NCI-H146 (cell line): ENCODE measurements around the gene SEMA3C.

ENCODE experiments used
- DNase-seq: peaks from one replicate; lab custom pipeline; 2025; lab: John Stamatoyannopoulos, UW

The SEMA3C gene

DNA sequence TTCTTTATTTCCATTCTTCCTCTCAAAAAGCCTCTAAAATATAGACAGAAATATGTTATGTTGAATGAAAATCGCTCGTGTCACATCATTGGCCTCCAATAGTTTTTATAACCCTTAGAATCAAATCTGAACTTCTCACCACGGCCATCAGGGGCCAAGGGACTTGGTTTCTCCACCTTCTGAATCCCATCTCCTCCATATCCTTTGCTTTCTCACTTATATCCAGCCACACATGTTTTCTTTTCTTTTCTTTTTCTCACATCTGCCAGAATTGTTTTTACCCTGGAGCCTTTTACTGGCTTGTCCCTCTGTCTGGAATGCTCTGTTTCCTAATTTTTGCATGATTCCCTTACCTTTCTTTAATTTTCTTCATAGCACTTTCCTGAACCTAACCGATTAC, 184.8 kb downstream of the SEMA3C start:
- no peak for DNase-seq

DNA sequence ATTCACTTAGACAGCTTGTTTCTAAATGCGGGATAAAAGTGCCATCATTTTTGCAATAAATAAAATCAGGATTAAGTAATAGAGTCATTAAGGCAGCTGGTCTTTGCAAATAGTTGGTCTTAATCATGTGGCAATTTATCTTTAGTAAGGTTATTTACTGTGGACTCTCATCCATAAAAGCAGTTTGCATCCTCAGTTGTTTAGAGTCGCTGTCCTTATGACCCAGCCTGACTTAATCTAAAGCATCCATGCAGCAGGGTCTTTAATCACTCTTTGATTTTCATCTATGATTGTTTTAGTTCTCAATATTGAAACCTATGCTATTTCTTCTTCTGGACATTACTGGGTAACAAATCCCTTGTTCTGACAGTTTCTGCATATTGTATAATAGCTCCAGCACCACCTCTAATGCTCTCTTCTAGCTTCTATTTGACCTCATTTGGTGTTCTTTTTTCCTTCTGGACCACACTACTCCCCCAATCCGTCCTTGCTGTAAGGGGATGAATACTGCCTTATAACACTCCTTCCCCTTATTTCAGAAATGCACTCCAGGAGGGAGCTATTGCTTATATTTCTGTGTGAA, 185.4 kb downstream of the SEMA3C start:
- no peak for DNase-seq

DNA sequence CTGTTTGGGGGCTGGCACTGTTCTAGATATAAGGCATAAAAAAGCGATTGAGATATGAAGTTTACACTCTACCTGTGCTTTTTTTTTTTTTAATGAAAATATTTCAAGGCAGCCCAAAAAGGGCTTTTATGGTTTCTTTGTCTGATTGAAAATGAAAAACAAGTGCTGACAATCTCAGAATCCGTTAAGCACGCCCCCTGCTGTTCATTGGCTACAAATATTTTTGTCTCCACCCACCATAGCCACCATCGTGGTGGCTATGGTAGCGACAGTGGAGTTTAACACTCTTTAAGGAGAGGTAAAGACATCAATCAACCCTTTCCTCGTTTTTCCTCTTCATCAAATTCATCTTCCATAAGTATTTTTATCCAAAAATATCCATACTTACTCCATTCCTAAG, 186.2 kb downstream of the SEMA3C start:
- DNase-seq, result no peak

DNA sequence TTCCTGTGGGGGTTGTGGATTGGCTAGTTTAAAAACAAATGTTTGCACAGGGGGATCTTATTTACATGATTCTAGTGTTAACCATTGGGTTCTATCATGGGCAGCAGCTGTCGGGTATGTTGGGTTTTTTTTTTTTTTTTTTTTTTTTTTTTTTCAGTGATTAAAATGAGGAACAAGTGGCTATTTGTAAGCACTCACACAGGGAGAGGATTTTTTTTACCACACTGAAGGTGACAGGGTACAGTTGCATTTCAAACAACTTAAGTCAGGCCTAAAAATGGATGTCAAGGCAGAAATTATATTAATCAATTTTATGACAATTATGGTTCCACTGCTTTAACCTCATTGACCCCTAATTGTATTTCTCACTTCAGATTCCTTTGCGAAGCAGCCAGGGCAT, 187.6 kb downstream of the SEMA3C start:
- DNase-seq, result no peak

DNA sequence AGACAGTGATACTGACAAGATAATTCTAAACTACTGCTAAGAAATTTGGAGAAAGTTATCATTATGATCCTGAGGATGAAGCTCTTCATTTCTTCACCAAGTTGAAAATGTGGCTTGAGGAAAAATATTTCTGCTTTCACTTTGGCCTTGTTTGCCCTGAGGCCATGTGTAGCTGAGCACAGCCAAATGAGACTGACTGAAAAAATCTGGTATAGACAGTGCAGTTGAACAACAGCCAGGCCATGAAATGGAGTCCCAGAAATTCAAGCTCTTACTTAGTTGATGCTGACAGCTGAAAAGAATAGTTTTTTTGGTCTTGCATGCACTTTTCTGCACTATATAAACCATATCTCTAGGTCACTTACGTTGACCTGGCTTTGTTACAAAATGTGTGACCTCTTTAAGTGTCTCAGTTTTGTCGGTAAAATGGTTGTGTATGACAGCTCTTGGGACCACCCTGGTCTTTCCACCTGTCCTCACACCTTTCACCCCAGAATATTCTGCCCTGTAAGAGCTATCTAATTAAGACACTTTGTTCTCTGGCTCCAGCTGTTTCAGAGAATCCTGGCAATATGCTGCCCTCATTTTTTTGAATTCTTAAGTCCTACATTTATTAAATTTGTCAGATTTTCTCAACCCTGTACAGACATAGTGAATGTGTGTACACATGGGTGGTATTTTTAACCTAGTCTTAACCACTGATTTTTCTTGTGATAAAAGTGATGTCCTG, 189.1 kb downstream of the SEMA3C start:
- no peak for DNase-seq

DNA sequence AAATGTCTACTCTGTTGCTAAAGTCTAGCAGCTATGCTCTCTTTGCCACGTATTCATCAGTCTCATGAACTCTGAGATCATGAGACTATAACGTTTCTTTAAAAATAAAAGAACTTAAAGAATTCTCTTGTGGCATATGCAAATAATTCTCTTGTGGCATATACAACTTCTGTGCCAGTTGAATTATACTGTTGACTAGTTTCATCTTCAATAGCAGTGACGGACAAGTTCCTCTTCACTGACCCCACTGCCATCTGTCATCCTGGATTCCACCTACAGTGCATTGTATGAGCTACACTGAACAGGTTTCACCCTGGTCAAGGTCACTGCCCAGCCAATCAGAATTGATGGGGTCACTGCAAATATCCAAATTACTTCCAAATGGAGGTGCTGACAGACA, 192.2 kb downstream of the SEMA3C start:
- no peak for DNase-seq

DNA sequence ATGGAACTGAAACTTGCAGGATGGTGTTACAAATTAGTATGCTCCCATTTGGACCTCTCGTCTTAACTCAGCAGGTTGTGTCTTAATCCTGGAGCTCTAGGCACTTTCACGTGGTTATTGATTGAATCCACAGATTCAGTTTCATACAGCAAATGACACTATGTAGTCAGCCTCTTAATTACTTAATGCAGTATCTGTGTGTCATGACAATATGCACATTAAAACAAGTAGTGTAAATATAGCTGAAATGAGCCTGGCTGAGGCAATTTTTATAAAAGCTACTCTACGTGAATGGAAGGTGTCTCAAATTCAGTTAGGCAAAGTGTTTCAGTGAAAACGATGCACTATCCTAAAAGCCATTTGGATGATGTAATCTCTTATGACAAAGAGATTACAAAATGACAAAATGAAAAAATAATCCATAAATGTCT, 193.7 kb downstream of the SEMA3C start:
- no peak for DNase-seq

DNA sequence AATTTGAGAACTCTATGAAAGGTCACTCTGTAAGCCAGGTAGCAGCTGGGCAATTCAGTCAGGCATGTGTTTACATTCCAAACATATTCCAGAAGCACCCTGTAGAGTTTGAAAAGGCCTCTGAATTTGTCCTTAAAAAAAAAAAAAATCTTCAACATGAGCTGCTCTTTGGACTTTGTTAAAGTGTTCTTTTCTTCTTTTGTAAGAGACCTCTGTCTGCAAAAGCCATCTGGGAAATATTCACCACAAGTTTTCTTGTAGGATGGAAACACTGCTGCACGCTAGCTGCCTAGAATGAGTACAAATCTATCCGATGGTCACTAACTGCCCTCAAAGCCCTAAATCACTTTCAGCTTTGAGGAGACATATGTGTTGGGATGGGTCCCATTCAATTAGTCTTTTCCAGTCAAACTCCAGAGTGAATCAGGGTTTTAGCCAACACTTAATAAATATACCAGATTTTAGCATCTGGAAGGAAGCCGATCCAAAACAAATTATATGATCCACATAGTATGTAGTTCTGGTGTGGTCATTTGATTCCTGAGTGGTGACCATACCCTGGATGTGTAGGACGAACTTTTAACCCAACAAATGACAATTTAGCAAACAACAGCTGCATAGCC, 194.5 kb downstream of the SEMA3C start:
- DNase-seq, result no peak

DNA sequence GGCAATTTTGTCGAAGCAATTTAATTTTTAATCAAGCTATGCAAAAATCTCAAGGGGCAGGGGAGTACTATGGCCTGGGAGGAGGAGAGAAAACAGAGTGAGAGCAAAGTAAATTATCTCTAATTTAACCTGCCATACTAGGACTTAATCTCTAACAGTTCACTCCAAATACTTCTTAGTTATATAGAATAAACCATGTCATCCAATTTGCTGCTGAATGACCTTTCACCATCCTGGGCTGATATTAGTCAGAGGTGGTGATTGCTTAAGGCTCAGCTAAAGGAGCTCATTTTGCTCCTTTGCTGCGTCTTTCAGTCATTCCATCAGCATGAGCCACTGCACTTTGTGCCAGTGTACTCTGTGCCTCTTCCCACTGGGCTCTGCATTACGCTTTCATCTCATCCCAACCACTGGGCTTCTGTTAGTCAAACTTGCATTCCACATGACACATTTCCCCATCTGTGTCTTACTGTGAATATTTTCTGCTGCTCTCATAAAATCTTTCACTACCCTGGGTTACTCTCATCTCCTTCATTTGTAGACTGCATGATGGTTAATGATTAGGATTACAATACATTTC, 196.1 kb downstream of the SEMA3C start:
- no peak for DNase-seq

DNA sequence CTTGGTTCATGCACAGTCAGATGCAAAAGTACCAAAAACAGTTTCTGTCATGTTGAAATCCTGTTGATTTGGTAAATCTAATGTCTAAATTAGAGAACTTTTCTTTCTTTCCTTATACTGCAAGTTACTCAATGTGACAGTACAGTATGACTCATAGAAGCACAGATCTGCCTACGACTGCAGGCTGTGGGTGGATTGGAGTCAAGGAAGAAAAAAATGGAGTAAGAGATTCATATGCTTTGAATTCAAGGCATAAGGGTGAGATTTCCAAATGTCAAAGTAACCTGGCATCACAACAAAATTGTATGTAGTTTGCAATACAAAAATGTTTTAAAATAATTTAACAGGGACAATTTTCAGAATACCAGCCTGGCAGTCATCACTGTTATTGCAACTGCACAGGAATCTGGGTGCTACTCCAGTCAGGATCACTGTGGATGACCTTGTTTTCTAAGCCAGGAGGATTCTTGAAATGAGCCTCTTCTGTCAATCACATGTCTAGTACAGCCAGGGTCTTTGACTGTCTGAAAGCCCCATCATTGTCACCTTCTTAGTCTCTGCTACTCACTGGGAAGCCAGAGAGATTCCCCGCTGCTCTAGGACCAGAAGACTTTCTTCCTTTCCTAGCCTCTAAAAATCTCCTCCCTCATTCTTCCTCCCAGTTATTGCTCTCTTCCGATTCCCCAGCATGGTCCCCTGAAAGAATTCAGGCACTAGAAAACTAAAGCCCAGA, 196.8 kb downstream of the SEMA3C start:
- DNase-seq, result no peak

DNA sequence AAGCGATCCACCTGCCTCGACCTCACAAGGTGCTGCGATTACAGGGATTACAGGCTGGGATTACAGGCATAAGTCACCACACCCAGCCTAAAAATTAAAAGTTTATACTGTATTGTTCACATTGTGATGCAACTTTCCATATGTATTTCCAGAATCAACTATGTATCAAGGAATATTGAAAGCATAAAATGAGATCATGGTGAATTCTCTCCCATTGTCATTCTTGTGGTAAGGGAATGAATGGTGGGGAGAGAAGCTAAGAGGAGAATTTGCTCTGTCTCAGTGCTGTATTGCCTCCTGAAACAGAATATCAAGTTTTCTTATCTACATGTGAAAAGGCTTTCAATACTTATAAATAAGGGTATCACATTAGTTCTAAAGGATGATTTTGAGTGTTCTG, 198.7 kb downstream of the SEMA3C start:
- DNase-seq, result no peak

DNA sequence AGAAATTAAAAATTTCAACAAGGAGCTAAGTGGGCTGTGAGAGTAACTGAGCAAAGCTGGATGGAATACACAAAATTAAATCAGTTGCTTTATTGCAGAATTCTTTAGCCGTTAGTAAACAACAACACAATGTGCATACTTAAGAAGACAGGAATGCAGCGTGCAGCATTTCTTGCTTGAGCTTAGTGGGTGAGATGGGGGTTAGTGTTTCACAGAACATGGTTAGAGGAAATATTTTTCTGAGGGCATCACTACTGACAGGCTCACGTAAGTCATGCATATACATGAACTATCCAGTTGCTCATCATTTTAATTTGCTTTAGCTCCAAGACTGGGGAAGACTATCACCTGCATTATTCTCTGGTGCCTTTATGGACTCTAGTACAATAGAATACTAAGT, 199.6 kb downstream of the SEMA3C start:
- DNase-seq, result no peak

DNA sequence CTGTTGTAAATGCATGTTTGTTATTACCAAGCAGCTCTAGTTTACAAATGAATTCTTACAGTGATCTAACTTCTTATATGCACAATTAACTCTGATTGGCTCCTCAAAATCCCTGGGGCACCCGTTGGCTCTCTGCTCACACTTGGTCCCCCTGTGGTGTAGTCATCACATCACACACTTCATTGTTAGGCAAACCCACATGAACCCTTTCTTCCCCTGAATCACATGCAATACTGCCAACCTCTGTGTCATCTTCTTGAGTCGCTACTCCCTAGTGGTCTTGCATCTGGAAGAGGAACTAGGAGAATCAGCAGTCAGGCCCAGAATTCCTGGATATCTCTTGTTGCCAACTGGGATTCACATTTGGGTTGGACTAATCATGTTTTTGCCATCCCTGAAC, 207.3 kb downstream of the SEMA3C start:
- no peak for DNase-seq

DNA sequence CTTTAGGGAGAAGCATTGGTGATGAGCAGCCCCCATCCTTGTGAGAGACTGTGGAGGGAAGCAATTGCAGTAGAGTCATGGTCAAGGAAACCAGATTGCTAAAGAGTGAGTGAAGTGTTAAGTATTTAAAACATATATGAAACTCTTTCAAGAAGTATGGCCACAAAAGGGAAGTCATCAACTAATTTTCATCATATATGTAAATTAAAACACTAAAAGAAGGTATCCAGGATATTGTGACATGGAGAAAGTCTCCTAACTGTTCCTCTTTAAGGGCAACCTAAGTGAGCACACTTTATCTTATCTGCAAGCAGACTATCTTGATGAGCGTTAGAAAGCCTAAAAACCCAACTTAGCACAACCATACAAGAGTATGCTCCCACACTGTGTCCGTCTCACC, 210.7 kb downstream of the SEMA3C start:
- DNase-seq, result no peak

DNA sequence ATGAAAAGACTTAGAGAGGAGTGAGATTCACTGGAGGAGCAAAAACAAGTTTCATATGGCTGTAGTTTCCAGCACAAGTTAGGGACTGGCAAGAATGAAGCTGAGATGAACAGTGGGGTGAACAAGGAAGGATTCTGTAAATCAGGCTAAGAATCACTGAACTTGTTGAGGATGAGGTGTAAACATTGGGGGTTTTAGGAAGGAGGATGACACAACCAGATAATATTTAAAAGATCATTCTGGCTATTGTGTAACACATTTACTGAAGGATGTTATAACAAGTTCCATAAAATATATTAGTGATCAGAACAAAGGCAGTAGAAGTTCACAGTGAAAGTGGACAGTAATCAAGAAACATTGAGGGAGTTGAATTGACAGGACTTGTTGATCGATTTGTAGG, 211.5 kb downstream of the SEMA3C start:
- DNase-seq, result no peak

DNA sequence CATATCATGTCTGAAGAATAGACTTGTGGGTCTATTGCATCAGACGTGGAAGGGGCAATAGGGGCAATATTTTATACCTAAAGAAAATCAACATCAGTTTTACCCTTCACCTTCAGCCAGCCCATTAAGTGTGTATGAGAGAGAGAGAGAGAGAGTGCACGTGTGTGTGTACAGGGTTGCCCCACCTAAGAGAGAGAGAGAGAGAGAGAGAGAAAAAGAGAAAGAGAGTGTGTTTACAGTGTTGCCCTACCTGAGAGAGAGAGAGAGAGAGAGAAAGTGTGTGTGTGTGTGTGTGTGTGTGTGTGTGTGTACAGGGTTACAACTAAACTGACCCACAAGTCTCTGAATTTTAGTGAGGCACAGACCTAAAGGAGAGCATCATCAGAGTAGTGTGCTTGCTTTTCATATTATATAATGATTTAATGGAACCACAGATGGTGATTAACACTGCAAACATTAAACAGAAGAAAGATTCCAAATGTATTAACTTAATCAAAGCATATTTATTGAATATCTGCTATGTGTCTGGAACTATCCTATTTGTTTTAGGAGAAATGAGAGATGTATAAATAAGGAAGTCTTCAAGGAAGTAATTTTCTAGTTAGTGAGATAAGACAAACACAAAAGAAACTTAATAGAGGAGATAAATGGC, 213.6 kb downstream of the SEMA3C start:
- DNase-seq, result peak; percentile 20

DNA sequence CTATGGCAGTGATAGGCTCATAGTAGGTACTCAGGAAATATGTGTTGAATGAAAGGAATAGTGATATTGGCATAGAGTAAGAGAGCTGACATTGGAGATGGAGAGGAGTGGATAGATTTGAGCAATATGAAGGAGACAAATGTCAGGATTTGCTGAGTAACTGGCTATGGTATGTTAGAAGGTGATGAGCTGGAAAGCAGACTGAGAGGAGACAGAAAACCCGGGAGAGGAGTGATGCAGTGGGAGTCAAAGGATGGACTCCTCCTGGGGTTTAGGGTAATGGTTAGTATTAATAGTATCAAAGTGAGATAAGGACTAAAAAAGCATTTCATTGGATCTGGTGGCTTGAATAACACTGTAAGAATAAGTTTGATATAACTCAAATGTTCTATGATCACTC, 215.6 kb downstream of the SEMA3C start:
- no peak for DNase-seq

DNA sequence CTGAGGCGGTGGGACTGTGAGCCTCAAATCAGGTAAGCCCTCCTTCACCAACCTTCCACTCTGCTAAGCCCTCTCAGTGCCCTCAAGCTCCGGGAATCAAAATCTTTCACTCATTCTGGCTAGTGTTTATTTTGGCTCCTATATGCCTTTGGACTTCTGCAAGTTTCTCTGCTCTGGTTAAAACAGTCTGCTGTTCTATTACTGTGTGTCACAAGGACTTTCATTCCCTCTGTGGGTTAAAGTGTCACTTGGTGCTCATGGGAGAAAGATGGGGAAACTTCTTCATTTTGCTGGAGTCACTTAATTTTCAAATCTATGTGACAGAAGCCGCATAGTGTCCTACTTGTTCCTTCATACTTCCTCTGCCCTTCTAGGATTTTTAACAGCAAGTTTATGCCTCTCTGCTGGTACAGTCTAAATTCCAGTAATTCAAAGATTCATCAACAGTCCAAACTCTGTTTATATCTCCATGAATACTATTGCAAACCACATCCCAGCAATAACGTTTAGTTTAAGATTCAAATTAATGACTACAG, 219.1 kb downstream of the SEMA3C start:
- DNase-seq, result no peak

DNA sequence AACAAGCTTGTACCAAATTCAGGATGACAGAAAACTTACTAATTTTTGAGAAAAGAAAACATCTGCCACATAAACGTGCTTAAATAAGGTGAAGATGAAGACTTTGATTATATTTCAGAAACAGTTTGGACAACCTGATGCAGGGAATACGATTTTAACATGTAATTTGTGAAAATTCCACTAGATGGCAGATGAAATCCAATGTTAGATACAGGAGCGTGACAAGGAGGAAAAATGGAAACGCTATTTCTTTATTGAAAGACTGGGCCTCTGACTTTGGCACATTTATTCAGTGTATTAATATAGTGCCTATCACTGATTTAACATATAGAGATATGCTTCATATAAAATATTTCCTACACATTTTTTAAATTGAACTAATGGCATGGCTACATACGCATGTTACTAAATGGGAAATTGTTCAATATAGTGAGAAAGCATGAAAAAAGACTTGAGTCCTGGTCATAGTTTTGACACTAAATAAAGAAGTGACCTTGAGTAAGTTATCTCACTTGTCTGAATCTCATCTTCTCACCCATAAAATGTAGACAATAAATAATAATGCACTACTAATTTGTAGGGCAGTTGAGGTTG, 219.7 kb downstream of the SEMA3C start:
- DNase-seq, result peak; percentile 14
